GM19397 (cell line): Measurements from ENCODE around the gene USP48.

Experiments
- ATAC-seq: cut with Tn5 transposase; IDR thresholded peaks from one replicate; pipeline ENCODE4 v1.9.1; 2021; ENCODE audit warnings: mild to moderate bottlenecking, moderate library complexity; ENCODE audit not compliant: unreplicated experiment

USP48 gene

DNA sequence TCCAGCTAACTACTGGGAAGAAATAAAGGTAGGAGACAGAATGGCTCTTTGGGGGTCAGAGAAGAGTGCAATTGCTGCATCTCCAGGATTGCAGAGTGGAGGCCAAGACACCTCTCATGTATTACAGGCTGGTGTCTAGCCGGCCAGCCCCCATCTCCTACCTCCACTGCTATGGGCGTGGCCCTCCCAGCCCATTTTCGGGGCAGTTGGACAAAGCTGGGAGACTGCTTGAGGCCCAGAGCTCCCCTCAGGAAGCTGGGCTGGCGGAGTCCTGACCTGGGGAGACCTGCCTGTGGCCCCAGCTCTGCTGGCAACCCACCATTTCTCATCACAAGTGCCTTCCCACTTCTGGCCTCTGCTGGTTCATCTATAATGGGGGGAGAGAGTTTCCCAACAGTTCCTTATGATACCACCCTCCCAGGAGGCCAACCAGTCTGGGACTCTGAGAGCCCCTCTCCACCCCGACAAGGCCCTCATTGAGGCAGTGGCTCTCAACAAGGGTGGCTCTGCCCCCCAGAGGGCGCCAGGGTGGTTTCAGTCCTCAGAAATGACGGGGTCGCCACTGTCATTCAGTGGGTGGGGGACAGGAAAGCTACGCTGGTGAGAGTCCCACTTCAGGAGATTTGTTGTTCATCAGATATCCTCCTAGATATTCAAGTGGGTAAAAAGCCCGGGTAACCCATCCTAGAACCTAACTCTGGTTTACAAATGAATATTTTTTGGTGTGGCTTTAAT is 125.3 kb downstream of the USP48 start:
- ATAC-seq = no peak

DNA sequence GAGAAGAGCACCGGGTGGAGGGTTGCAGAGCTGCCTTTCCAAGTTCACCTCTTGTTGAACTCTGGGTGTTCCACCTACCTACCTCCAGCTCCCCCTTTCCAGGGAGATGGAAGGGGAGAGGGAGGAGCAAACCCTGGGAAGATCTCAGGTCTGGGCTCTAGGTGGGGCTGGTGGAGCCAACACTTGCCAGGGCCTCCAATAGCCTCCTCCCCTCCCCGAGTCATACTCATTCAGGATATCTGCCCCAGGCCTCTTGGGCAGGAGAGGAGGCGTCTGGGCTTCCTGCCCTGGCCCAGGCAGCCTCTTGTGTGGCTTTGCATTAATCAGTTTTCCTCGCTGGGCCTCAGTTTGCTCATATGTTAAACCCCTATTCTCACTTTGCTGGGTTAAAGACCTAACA is 127.2 kb downstream of the USP48 start:
- ATAC-seq = no peak

DNA sequence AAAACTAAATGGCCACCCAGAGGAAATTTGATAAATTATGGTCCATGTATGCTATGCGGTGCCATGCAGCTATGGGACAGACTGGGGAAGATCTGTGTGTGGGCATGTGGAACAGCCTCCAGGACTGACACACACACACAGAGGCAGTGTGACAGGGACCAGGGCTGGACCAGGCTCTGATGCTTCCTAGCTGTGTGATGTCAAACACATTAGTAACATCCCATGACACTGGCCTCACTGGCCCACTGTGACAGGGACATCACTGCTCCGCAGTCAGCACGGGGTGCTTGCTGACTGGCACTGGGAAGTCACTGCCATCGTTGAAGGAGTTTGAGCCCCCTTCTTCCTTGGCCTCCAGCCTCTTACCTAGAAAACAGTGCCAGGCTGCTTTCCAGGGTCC is 127.7 kb downstream of the USP48 start:
- ATAC-seq = no peak

DNA sequence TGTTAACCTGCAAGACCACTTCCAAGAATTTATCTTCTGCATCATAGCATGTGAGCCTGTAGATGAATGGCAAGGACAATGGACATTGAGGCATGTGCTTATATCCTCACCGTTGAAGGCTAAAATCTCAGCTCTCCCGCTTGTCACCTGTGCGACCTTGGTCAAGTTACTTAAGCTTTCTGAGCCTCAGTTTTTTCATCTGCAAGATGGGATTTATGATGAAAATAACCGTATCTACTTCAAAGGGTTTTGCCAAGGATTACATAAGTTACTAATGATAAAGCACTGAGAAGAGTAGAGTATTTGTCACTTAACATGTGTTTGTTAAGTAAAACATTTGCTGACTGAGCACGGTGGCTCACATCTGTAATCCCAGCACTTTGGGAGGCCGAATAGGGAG is 128.7 kb downstream of the USP48 start:
- no peak for ATAC-seq

DNA sequence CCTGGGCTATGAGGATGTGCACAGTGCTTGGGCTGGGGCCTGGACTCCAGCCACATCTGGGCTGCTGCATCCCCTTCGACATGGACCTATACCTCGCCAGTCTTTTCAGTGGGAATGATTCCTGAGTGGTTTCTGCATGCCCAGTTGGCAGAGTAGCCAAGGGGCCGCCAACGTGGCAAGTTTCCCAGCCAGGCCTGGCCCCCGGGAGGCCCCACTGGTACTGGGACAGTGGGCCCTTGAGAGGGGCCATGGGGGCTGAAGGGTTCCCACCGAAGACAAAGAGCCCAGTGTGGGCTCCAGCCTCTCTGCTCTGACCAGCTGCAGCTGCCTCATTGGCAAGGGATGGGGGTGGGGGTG is 129.2 kb downstream of the USP48 start:
- no peak for ATAC-seq

DNA sequence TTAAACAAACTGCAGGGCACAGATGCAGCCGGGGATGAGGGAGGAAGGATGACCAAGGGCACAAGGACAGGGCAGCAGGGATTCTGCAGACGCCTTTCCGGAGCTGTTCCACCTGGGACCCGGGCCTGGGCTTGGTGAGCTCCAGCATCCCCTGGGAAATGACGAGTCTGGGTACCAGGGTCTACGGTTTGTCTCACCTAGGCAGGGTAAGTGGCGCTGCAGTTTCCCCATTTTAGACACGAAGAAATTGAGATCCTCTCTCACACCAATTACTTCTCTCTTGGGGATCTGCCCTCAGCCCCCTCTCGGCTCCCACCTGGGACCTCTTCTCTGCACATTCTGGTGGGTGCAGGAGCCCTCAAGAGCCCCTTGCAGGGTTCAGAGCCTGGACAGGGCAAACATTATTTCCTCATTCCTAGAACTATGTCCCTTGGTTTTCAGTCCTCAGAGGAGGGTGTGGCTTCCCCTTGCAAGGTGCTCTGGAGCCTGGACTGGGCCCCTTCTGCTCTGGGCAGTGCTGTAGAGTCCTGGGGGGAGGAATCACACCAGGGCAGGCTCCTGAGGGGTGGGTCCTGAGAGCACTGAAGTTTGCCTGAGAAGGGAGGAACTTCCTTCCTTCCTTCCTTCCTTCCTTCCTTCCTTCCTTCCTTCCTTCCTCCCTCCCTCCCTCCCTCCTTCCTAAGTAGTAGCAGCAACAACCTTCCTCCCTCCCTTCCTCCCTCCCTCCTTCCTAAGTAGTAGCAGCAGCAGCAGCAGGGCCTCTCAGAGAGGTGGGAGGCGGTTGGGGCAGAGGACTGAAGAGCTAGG is 129.8 kb downstream of the USP48 start:
- ATAC-seq = no peak

DNA sequence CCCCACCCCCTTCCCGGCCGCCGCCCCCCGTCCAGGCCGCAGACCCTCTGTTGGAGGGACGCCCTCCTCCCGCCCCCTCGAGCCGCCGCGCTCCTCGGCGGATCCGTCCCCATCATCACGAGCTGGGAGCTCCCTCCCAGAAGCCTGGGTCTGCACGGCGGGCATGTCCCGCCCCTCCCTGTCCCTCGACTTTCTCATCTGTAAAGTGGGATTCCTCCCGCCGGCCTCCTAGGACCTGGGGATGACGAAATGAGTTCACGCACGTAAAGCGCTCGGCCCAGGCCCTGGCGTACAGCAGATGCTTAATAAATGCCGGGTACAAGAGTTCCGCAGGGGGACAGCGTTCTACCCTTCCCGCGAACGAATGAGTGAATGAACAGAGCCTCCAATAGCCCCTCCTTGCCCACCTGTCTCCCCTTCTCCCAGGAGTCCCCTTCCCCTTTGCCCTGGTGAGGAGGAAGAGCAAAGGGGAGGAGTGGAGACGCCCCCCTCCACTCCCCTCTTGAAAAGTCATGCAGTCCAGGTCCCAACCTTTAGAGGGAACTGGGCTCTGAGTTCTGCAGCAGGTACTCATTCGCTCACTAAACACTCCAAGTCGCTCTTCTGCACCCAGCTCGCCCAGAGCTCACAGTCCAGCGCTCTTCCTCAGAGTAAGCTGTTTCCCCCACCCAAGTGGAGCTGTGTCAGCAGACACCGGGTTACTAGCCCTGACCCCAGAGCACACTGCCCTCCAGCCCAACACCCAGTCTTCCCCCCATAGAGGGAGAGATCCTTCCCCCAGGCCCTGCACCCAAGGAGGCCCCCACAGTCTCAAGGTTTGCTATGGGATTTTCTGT is 130.6 kb downstream of the USP48 start:
- ATAC-seq = no peak

DNA sequence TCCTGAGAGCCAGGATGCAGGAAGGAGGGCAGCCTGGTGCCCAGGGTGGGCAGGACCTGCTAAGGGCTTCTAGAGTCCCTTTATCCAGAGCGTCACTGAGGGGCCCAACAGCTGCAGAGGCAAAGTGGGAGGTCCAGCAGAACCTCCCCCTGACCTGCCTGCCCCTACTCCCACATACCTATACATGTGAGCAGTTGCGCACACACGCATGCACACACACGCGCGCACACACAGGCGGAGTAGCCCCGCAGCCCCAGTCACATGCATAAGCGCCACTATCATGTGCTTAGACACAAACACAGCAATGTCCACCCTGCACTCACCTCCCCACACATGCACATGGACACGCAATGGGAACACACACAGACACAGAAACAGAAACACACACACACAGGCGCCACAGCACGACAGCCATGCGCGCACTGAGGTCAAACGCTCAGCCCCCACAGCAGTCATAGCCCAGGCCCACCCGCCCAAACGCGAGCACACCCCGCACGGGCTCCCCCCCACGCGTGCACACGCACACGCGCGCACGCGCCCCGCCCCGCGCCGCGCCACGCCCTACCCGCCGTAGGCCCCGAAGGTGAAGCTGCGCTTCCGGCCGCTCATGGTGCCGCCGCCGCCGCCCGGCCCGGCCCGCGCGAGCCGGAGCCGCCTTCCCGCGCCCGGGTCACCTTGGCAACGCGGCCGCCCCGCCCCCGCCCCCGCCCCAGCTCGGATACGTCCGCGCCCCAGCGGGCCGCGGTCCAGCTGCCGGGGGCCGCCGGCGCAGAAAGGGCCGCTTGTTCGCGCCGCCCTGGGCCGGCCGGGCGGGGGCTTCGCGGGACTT is 131.5 kb downstream of the USP48 start:
- ATAC-seq = no peak

DNA sequence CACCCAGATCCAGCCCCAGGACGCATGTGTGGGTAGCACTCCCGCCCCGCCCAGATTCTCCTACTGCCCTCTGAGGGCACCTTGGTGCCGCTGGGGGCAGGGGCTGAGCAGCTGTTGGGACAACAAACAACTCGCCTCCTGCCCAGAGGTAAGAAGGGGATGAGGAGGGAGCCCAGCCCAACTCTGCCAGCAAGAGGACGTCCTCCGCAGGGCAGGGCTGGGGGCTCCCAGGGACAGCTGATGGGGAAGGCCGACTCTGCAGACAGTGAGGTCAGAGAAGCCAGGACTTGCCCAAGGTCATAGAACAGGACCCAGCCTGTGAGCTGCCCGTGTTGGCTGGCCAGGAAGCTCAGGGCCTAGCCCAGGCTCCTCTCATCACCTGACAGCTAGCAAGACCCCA is 132.5 kb downstream of the USP48 start:
- no peak for ATAC-seq

DNA sequence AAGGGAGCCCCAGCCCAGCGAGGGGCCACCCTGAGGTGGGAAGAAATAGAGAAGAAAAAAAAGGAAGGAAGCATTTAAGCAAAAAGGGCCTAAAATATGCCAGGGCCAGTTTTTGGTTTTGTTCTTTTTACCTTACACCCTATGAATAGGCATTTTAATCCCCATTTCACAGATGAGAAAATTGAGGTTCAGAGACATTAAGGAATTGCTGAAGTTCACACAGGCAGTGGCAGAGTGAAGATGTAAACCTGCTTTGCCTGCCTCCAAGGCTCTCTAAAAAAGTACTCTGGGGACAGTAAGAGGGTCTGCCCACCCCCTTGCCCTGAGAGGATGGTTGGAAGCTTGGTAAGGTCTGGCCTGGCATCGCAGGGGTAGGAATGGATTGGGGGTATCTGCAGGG is 133.6 kb downstream of the USP48 start:
- ATAC-seq = no peak

DNA sequence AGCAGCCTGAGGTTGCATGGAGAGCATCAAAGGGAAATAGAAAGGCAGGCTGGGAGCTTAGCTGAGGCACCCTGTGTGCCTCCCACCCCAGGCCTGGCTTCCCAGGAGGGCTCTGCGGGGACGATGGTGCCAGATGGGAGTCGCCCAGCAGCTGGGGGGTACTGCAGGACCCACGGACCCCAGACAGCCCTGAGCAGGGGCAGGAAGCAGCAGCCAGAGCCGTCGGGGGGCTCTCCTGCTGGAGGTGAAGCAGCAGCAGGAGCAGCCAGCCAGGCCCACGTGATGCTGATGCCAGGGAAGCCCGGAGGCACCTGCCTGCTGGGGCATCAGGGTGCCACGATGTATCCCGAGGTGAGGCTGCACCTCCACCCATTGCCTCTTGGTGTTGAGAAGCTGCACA is 134.2 kb downstream of the USP48 start:
- ATAC-seq = no peak

DNA sequence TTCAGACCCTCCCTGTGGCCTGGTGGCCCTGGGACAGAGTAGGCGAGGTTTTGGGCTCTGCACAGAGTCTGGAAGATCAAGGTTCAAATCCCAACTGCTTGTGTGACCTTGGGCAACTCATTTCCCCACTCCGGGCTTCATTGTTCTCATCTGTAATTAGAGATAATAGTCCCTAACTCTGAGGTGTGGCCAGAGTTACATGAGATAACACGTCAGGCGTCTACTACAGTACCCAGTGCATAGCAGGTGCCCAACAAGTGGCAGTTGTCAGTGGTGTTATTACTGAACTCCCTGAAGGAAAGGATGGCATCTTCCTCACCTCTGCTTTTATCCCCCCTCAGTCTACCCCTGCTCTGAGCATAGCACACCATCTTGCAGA is 134.6 kb downstream of the USP48 start:
- no peak for ATAC-seq

DNA sequence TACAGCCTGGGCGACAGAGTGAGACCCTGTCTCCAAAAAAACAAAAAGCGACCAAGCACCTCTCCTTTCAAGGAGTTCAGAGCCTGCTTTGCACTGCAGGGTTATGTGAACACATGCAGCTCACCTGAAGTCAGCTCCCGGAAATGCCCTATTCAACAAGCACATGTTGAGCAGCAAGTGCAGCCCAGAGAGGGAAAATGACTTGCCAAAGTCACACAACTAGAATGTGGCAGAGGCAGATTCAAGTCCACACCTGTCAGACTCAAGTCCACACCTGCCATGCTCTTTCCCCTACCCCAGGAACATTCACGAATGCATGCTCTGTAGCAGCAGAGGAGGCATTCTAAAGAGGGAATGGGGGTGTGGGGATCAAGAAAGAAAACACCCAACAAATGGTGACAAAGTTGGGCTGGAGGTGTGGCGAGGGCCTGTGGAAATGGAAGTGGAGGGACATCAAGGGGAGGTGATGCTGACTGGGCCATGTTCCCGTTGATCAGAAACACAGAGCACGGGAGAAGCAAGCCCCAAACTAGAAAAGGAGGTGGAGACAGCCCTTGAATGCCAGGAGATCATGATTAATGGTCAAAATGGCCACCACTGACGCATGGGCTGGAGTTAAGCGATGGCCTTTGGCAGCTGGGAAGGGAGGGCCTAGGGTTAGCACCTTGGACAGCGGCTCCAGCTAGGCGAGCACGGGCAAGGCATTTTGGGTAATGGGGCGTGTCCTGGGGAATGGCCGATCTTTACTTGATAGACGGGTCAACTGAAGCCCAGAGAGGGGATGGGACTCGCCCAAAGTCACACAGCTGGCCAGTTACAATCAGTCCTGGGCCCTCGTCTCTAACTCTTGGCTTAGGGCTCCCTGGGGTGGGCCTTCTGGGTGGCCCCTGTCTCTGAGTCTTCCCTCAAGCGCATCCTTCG is 135.3 kb downstream of the USP48 start:
- no peak for ATAC-seq

DNA sequence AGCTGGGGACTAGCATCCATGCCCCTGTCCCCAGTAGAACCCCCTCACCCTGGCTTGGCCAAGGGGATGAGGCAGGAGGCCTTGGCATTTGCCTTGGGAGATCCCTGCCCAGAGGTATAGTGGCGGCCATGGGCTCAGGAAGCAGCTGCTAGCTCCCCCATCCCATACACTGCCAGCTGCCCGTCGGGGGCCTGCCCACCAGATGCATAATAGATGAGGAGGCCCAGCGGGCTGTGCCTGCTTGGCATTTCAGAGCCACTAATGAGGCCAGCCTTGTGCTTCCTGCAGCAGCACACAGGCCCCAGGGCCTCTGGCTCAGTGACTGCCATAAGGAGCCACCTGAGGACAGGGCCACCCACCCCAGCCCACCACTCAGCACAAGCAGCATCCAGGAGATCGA is 137.4 kb downstream of the USP48 start:
- no peak for ATAC-seq

DNA sequence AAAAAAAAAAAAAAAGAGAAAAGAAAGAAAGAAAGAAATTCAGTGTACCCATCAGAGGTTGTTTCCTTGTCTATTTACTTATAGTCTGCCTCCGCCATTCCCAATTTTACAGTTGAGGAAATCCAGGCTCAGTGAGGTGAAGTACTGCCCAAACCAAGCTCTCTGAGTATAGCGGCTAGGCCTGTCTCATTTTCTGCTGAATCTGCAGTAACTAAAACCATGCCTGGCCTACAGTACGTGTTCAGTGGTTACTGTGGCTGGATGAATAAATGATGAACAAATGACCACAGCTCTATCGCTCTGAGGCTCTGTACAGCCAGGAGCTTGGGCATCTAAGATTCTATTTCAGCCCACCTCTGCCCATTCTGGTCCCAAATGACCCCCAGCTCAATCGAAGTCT is 138.0 kb downstream of the USP48 start:
- no peak for ATAC-seq

DNA sequence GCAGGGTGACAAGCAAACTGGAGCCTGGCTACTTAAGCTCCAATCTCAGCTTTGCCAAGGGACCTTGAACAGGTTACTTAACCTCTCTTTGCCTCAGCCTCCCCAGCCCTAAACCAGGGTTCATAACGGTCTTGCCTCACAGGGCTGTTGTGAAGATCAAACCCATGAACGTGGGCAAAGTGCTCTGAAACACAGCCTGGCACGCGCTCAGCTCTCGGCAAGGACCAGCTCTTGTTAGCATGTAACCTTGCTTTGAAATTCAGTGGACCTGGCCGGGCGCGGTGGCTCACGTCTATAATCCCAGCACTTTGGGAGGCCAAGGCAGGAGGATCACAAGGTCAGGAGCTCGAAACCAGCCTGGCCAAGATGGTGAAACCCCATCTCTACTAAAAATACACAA is 138.6 kb downstream of the USP48 start:
- ATAC-seq = no peak

DNA sequence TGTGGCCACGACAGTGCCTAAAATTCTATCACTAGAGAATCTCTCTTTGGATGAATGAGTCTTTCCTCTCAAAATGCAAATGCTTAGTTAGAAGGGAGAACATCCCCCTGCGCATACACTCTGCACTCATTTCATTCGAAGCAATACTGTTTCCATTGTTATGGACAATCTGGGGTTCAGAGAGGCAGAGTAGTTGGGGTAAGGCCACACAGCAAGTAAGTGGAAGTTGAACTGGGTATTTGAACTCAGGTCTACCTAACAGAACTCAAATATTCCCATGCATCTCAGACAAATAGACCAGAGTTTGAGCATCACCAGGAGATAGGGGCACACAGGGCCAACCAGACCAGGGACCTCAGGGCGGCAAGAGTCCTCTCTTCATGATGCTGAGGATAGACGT is 139.3 kb downstream of the USP48 start:
- ATAC-seq = no peak

DNA sequence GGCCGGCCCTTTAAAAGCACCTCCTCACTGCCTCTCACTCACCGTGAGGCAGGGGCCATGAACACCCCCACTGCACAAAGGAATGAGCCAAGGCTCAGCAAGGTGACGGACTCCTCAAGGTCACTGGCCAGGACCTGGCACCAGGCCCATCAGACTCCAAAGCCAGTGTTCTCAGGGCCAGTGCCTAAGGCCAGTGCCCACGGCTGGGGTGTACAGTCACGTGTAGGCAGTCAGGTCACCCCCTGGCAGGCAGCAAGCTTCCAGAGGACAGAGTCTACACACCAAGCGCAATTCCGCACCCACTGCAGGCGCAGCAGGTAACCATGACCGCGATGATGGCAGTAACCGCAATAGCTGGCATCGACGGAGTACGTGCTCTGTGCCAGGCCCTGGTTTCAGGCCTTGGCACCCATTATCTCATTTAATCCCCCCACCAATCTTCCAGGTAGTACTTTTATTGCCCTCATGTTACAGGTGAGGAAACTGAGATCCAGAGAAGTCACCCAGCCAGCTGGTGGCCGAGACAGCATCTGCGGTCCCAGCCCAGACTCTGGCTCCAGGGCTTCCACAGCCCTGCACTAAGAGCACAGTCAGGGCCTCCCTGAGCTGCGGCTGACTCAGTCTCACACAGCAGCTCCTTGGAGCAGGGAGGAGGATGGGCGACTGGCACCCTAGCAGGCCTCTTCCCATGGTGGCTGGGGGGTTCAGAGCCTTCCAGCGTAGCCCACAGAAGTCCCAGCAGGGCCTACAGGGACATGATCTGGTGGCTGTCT is 140.8 kb downstream of the USP48 start:
- ATAC-seq = no peak

DNA sequence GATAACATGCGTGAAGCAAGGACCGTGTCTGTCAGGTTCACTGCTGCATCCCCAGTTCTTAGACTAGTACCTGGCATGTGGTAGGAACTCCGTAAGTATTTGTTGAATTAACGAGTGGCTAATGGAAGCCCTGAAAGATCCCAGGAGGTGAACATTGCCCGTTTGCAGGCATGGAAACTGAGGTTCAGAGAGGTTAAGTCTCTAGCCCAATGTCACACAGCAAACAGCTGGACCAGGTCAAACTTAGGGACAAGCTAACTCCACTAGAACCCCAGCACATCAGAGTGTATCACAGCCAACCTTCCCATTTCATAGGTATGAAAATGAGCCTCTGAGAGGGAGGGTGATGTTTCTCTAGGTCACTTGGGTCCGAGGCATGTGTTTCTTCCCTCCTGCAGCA is 141.4 kb downstream of the USP48 start:
- no peak for ATAC-seq
